Brain pericyte (primary cell): ENCODE results near the gene LRRK1.

Experiments
- DNase-seq: peaks from one replicate; pipeline ENCODE4 v3.0.0-alpha.2; 2012; ENCODE audit warnings: low read depth, low spot score

Gene LRRK1

GRCh38 chr15:100939791-100940190, 20.6 kb downstream of the LRRK1 start:
- no peak for DNase-seq

- no peak for DNase-seq
Measured at GRCh38 chr15:100940767-100941379, 21.7 kb downstream of the LRRK1 start.

GRCh38 chr15:100941536-100941935, 22.4 kb downstream of the LRRK1 start:
- DNase-seq: no peak

- no peak for DNase-seq
Measured at GRCh38 chr15:100942656-100943425, 23.7 kb downstream of the LRRK1 start.

- DNase-seq: no peak
Measured at GRCh38 chr15:100944244-100944895, 25.2 kb downstream of the LRRK1 start.

GRCh38 chr15:100944986-100945385, 25.8 kb downstream of the LRRK1 start:
- no peak for DNase-seq

GRCh38 chr15:100947760-100948429, 28.7 kb downstream of the LRRK1 start:
- no peak for DNase-seq

- DNase-seq: no peak
Measured at GRCh38 chr15:100948430-100948762, 29.2 kb downstream of the LRRK1 start.

GRCh38 chr15:100949691-100950090, 30.5 kb downstream of the LRRK1 start:
- DNase-seq: no peak

- DNase-seq: no peak
Measured at GRCh38 chr15:100951965-100952364, 32.8 kb downstream of the LRRK1 start.

GRCh38 chr15:100952566-100952965, 33.4 kb downstream of the LRRK1 start:
- DNase-seq: no peak

- DNase-seq: peak; percentile 6
Measured at GRCh38 chr15:100958326-100959065, 39.3 kb downstream of the LRRK1 start.

GRCh38 chr15:100959066-100960050, 40.2 kb downstream of the LRRK1 start:
- DNase-seq: no peak

- DNase-seq: no peak
Measured at GRCh38 chr15:100966997-100967396, 47.8 kb downstream of the LRRK1 start.

GRCh38 chr15:100968050-100968966, 49.2 kb downstream of the LRRK1 start:
- no peak for DNase-seq

- DNase-seq: no peak
Measured at GRCh38 chr15:100972975-100973350, 53.8 kb downstream of the LRRK1 start.

- no peak for DNase-seq
Measured at GRCh38 chr15:100973351-100974111, 54.4 kb downstream of the LRRK1 start.

- DNase-seq: no peak
Measured at GRCh38 chr15:100975043-100975442, 55.9 kb downstream of the LRRK1 start.
